Measurements from ENCODE around the gene COPE.

DNA sequence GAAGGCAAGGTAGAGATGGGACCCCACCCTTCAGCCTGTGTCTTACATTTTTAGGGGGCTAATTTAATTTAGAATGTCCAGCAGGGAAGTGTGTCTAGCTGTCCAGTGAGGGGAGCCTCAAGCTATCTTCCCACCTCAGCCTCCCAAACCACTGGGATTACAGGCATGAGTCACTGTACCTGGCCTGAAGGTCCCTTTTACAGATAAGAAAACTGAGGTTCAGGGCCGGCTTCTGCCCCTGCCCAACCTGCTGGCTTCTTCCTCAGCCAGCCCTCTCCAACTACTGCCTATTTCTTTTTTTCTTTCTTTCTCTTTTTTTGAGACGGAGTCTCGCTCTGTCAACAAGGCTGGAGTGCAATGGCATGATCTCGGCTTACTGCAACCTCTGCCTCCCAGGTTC lies 41.2 kb upstream of the COPE start:
- TF ChIP-seq CTCF (IDR thresholded peaks at IDR 0.05) (no peak), EZH2 (IDR thresholded peaks at IDR 0.05; ENCODE audit: borderline replicate concordance, insufficient read depth, low read depth, low read length, poor library complexity, severe bottlenecking) (no peak)

Measured in B cell (primary cell).